Fibroblast of pulmonary artery (primary cell): ENCODE results near the gene RAPGEF6.

ENCODE experiments used
- DNase-seq: peaks from one replicate; pipeline ENCODE4 v3.0.0-alpha.2; 2010; ENCODE audit warnings: low read depth
- H3K4me3 ChIP-seq: replicated peaks from 2 replicates; pipeline ENCODE4 v1.5.1; 2011; ENCODE audit warnings: low read depth, mild to moderate bottlenecking, control low read depth, low read length, moderate library complexity
- TF ChIP-seq, protein P1 (sequence below): IDR thresholded peaks from 2 replicates; pipeline ENCODE4 v1.5.1; 2011; ENCODE audit warnings: mild to moderate bottlenecking, control low read depth, low read length, inconsistent platforms; ENCODE audit errors: missing control alignments

RAPGEF6 gene

DNA sequence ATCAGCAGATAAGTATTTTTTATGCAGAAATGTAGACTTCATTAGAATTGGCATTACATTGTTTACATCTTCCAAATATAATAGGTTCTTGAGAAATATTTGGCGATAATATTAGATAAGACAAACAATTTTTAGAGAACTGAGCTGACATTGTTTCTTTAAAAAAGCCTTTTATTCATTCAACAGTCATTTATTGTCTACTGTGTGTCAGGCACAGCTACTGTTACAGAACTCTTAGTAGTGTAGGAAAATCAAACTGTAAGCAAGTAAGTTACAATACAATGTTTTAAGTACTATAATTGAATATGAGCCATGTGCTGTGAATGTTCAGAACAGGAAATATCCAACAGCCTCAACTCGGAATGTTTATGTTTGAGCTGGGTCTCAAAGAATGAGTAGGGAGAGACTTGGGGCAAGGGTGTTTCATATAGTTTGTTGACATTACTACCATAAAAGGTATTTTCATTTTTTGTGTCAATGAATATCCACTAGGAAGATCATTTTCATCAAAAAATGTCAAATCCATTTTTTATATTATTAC is 257.2 kb downstream of the RAPGEF6 start:
- TF ChIP-seq, protein P1, sequence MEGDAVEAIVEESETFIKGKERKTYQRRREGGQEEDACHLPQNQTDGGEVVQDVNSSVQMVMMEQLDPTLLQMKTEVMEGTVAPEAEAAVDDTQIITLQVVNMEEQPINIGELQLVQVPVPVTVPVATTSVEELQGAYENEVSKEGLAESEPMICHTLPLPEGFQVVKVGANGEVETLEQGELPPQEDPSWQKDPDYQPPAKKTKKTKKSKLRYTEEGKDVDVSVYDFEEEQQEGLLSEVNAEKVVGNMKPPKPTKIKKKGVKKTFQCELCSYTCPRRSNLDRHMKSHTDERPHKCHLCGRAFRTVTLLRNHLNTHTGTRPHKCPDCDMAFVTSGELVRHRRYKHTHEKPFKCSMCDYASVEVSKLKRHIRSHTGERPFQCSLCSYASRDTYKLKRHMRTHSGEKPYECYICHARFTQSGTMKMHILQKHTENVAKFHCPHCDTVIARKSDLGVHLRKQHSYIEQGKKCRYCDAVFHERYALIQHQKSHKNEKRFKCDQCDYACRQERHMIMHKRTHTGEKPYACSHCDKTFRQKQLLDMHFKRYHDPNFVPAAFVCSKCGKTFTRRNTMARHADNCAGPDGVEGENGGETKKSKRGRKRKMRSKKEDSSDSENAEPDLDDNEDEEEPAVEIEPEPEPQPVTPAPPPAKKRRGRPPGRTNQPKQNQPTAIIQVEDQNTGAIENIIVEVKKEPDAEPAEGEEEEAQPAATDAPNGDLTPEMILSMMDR, result no peak
- peak; percentile 59 for DNase-seq

DNA sequence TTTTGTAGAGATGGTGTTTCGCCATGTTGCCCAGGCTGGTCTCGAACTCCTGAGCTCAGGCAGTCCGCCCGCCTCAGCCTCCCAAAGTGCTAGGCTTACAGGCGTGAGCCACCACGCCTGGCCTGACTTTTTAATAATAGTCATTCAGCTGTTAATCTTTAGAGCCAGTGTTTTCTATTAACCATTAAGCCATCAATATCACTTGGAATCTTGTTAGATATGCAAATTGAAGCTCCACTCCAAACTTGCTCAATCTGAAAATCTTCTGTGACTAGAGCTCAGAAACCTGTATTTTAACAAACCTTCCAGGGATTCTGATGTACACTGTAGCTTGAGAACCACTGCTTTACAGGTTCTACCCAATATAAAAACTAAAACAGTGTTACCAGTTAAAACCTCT is 257.7 kb downstream of the RAPGEF6 start:
- H3K4me3 ChIP-seq, result no peak overlapping the region
- no peak for DNase-seq
- TF ChIP-seq, protein P1, result no peak

More for the DNA sequence above, 257.2 kb downstream of the RAPGEF6 start:
- no peak overlapping the region for H3K4me3 ChIP-seq

DNA sequence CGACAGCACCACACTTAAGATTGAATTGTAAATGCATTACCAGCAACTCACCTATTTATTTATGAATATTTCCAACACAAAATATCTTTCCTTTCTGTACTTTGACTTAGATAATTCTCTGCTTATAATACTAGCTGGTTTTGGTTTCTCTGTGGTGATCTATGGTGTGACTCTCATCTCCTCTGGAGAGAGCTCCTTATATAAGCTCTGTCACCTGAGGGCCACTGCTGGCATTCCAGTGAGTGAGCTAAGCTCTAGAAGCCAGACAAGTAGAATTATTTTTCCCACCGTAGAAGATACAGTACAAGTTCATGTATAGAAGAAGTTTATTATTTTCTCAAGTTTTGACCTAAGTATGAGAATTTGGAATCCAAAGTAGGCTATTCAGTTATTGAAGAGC is 259.7 kb downstream of the RAPGEF6 start:
- H3K4me3 ChIP-seq, result no peak overlapping the region
- DNase-seq, result no peak
- TF ChIP-seq, protein P1, result no peak
